ENCODE results near the gene SLC2A8.
A peak's percentile ranks its signal among the peaks of the same experiment; 100 is the strongest.

The SLC2A8 gene

GRCh38 chr9:127450830-127451607 lies 54.0 kb downstream of the SLC2A8 start, which contains the start of the genes LRSAM1 and RPL12:
Gene LRSAM1, plus strand, starts transcription at chr9:127451510. Its CDS starts 3,018 bp downstream, at chr9:127454528.
Gene RPL12, minus strand, starts transcription at chr9:127451406. Its CDS starts 89 bp downstream, at chr9:127451317.
- TF ChIP-seq CTCF (IDR thresholded peaks at IDR 0.05) = no peak

- TF ChIP-seq CTCF (IDR thresholded peaks at IDR 0.05) = no peak
These were observed 54.6 kb downstream of the SLC2A8 start for GRCh38 chr9:127451608-127451857.

GRCh38 chr9:127451858-127452656 lies 55.1 kb downstream of the SLC2A8 start:
- no peak for TF ChIP-seq CTCF (IDR thresholded peaks at IDR 0.05)

GRCh38 chr9:127452691-127453090 lies 55.7 kb downstream of the SLC2A8 start:
- no peak for TF ChIP-seq CTCF (IDR thresholded peaks at IDR 0.05)

- peak; percentile 46; the same call in 1 of the 2 replicates for TF ChIP-seq CTCF (IDR thresholded peaks at IDR 0.05)
These were observed 58.5 kb downstream of the SLC2A8 start for GRCh38 chr9:127455324-127455992.

- TF ChIP-seq CTCF (IDR thresholded peaks at IDR 0.05) = no peak
These were observed 60.4 kb downstream of the SLC2A8 start for GRCh38 chr9:127457191-127457878.

Measured in LNCAP (cell line).